Measurements from ENCODE around the gene KPTN. TPM values are rescaled to one million over a fixed set of nuclear protein-coding genes. Genes with fewer than 3 reads are reported as not detected.

The KPTN gene
- total RNA-seq, 2 donors from 2014 or later, result 14.7 to 22.9 TPM

DNA sequence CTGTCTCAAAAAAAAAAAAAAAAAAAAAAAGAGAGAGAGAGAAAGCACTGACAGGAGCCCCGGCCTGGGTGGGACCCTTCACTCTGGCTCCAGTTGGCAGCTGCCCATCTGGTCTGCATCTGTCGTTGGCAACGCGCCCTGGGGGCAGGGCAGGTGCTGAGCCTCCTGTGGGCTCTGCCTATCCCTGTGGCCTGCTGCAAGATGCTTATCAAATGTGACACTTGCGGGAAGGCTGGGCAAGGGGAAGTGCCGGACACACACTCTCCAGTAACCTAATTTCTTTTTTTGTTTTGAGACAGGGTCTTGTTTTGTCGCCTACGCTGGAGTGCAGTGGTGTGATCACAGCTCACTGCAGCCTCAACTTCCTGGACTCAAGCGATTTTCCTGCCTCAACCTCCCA is 10.7 kb upstream of the KPTN start:
- TF ChIP-seq CTCF (conservative IDR thresholded peaks at IDR 0.05), result no peak
- 92 to 93% methylated on average over 8 to 9 of the region's 9 CpGs for WGBS, 2 experiments (ENCODE audit: insufficient coverage in 1 of 2, insufficient read length in 1 of 2)

GRCh38 chr19:47494211-47494547 is 10.2 kb upstream of the KPTN start:
- Histone ChIP-seq H3K27ac (ENCODE audit: low read depth, low read length) (no peak overlapping the region), H3K36me3 (ENCODE audit: control insufficient read depth, insufficient read depth, low read length) (peaks cover 18% of the 10 kb centered on the region), H3K4me1 (ENCODE audit: control insufficient read depth, insufficient read depth, low read length) (no peaks in the 10 kb centered on the region), H3K27me3 (ENCODE audit: control insufficient read depth, insufficient read depth, low read length, poor library complexity, severe bottlenecking) (no peaks in the 10 kb centered on the region), H3K9ac (ENCODE audit: extremely low read depth, low read length, poor library complexity, severe bottlenecking) (no peak overlapping the region), H3K9me3 (ENCODE audit: control insufficient read depth, low read length) (no peaks in the 10 kb centered on the region), H3K4me3 (ENCODE audit: low read length) (no peak overlapping the region)
- Mint-ChIP-seq H3K4me1 (no peaks in the 10 kb centered on the region), H3K27me3 (ENCODE audit: insufficient read depth) (no peaks in the 10 kb centered on the region), H3K4me3 (no peak overlapping the region), H3K36me3 (ENCODE audit: low read depth) (peaks cover 25% of the 10 kb centered on the region), H3K9me3 (no peaks in the 10 kb centered on the region), H3K27ac (no peak overlapping the region)
- no peak for DNase-seq
- TF ChIP-seq CTCF (conservative IDR thresholded peaks at IDR 0.05), result no peak
- WGBS, 2 experiments (ENCODE audit: insufficient coverage in 1 of 2, insufficient read length in 1 of 2), result 87 to 93% methylated on average over 3 to 5 of the region's 5 CpGs

More for the DNA sequence above, 10.7 kb upstream of the KPTN start:
- no peaks in the 10 kb centered on the region for H3K27me3 Mint-ChIP-seq (ENCODE audit: insufficient read depth)
- Histone ChIP-seq H3K27me3 (ENCODE audit: control insufficient read depth, insufficient read depth, low read length, poor library complexity, severe bottlenecking) (no peaks in the 10 kb centered on the region), H3K4me3 (ENCODE audit: low read length) (no peak overlapping the region), H3K9ac (ENCODE audit: extremely low read depth, low read length, poor library complexity, severe bottlenecking) (no peak overlapping the region), H3K4me1 (ENCODE audit: control insufficient read depth, insufficient read depth, low read length) (no peaks in the 10 kb centered on the region), H3K36me3 (ENCODE audit: control insufficient read depth, insufficient read depth, low read length) (peaks cover 14% of the 10 kb centered on the region), H3K9me3 (ENCODE audit: control insufficient read depth, low read length) (no peaks in the 10 kb centered on the region), H3K27ac (ENCODE audit: low read depth, low read length) (no peak overlapping the region)
- H3K27ac Mint-ChIP-seq, result no peak overlapping the region
- H3K36me3 Mint-ChIP-seq (ENCODE audit: low read depth), result peaks cover 20% of the 10 kb centered on the region
- no peaks in the 10 kb centered on the region for H3K9me3 Mint-ChIP-seq
- DNase-seq, result no peak
- H3K4me3 Mint-ChIP-seq, result no peak overlapping the region
- H3K4me1 Mint-ChIP-seq, result no peaks in the 10 kb centered on the region

- TF ChIP-seq CTCF (conservative IDR thresholded peaks at IDR 0.05), result no peak
- Mint-ChIP-seq H3K27ac (no peak overlapping the region), H3K4me1 (no peaks in the 10 kb centered on the region), H3K27me3 (ENCODE audit: insufficient read depth) (no peaks in the 10 kb centered on the region), H3K4me3 (no peak overlapping the region), H3K36me3 (ENCODE audit: low read depth) (peaks cover 22% of the 10 kb centered on the region), H3K9me3 (no peaks in the 10 kb centered on the region)
- Histone ChIP-seq H3K36me3 (ENCODE audit: control insufficient read depth, insufficient read depth, low read length) (peaks cover 22% of the 10 kb centered on the region), H3K4me1 (ENCODE audit: control insufficient read depth, insufficient read depth, low read length) (no peaks in the 10 kb centered on the region), H3K9me3 (ENCODE audit: control insufficient read depth, low read length) (no peaks in the 10 kb centered on the region), H3K9ac (ENCODE audit: extremely low read depth, low read length, poor library complexity, severe bottlenecking) (no peak overlapping the region), H3K27me3 (ENCODE audit: control insufficient read depth, insufficient read depth, low read length, poor library complexity, severe bottlenecking) (no peaks in the 10 kb centered on the region), H3K4me3 (ENCODE audit: low read length) (no peak overlapping the region), H3K27ac (ENCODE audit: low read depth, low read length) (no peak overlapping the region)
- 90 to 94% methylated on average over 9 to 18 of the region's 18 CpGs for WGBS, 2 experiments (ENCODE audit: insufficient coverage in 1 of 2, insufficient read length in 1 of 2)
- DNase-seq, result no peak
These were observed 9.6 kb upstream of the KPTN start for GRCh38 chr19:47493378-47494210.
